Liver (tissue), 3 donors: ENCODE data around the gene PPP4R2.

Source experiments
- ATF3 ChIP-seq: IDR thresholded peaks from 2 replicates; pipeline ENCODE4 v1.6.1; 2016; ENCODE audit warnings: antibody characterized with exemption
- RAD21 ChIP-seq, 2 donors: IDR thresholded peaks; 2 replicates each; pipeline ENCODE4 v1.6.1; 2016; ENCODE audit warnings: antibody characterized with exemption in 2 of 2, mild to moderate bottlenecking in 2 of 2
- SP1 ChIP-seq: IDR thresholded peaks from 2 replicates; pipeline ENCODE4 v1.6.1; 2018; ENCODE audit warnings: antibody characterized with exemption, mild to moderate bottlenecking
- TAF1 ChIP-seq: conservative IDR thresholded peaks from 2 replicates; pipeline ENCODE4 v1.6.1; 2016; ENCODE audit warnings: antibody characterized with exemption, mild to moderate bottlenecking
- TF ChIP-seq, protein P1 (sequence below): fragments of 150-350 bp; IDR thresholded peaks from 2 replicates; pipeline ENCODE4 v1.5.1; 2017; ENCODE audit warnings: improper control_type of control experiment, low read depth, low read length; ENCODE audit not compliant: missing input control
- TF ChIP-seq, protein P2 (sequence below): IDR thresholded peaks from 2 replicates; pipeline ENCODE4 v1.6.1; 2016; ENCODE audit warnings: antibody characterized with exemption
- TF ChIP-seq, protein P3 (sequence below): IDR thresholded peaks from 2 replicates; pipeline ENCODE4 v1.6.1; 2016; ENCODE audit warnings: antibody characterized with exemption, mild to moderate bottlenecking
- donor health status: healthy.
- donor health status: healthy.

DNA sequence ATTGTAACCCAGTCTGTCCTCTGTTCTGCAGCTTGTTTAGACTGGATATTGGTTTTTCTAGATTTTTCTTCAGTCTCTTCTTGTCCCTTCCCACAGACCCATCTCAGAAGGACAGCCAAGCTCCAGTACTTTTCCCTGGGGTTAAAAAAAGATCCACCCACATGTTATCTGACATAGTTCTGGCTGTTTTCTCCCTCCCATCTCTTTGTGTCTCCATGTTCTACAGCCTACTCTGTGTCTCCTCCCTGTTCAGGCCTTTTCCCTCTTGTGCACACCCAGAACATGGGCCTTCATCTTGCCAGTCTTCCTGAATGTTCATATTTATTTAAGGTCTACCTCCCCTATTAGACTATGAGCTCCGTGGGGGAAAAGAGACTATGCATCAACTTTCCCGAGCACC, 5.1 kb upstream of the PPP4R2 start:
- TF ChIP-seq TAF1 (no peak), SP1 (no peak), RAD21 (IDR thresholded peaks at IDR 0.05) (no peak), ATF3 (no peak)
- TF ChIP-seq, protein P1, sequence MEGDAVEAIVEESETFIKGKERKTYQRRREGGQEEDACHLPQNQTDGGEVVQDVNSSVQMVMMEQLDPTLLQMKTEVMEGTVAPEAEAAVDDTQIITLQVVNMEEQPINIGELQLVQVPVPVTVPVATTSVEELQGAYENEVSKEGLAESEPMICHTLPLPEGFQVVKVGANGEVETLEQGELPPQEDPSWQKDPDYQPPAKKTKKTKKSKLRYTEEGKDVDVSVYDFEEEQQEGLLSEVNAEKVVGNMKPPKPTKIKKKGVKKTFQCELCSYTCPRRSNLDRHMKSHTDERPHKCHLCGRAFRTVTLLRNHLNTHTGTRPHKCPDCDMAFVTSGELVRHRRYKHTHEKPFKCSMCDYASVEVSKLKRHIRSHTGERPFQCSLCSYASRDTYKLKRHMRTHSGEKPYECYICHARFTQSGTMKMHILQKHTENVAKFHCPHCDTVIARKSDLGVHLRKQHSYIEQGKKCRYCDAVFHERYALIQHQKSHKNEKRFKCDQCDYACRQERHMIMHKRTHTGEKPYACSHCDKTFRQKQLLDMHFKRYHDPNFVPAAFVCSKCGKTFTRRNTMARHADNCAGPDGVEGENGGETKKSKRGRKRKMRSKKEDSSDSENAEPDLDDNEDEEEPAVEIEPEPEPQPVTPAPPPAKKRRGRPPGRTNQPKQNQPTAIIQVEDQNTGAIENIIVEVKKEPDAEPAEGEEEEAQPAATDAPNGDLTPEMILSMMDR: no peak
- TF ChIP-seq, protein P2, sequence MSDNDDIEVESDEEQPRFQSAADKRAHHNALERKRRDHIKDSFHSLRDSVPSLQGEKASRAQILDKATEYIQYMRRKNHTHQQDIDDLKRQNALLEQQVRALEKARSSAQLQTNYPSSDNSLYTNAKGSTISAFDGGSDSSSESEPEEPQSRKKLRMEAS: no peak
- TF ChIP-seq, protein P3, sequence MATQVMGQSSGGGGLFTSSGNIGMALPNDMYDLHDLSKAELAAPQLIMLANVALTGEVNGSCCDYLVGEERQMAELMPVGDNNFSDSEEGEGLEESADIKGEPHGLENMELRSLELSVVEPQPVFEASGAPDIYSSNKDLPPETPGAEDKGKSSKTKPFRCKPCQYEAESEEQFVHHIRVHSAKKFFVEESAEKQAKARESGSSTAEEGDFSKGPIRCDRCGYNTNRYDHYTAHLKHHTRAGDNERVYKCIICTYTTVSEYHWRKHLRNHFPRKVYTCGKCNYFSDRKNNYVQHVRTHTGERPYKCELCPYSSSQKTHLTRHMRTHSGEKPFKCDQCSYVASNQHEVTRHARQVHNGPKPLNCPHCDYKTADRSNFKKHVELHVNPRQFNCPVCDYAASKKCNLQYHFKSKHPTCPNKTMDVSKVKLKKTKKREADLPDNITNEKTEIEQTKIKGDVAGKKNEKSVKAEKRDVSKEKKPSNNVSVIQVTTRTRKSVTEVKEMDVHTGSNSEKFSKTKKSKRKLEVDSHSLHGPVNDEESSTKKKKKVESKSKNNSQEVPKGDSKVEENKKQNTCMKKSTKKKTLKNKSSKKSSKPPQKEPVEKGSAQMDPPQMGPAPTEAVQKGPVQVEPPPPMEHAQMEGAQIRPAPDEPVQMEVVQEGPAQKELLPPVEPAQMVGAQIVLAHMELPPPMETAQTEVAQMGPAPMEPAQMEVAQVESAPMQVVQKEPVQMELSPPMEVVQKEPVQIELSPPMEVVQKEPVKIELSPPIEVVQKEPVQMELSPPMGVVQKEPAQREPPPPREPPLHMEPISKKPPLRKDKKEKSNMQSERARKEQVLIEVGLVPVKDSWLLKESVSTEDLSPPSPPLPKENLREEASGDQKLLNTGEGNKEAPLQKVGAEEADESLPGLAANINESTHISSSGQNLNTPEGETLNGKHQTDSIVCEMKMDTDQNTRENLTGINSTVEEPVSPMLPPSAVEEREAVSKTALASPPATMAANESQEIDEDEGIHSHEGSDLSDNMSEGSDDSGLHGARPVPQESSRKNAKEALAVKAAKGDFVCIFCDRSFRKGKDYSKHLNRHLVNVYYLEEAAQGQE: no peak
